BLaER1 (cell line): ENCODE data around the gene RBMS2.

Experiments used
- H3K27ac ChIP-seq: shearing (Covaris generic); formaldehyde crosslinking; 2 replicates; pipeline ENCODE4 v1.8.1; 2022
- H3K27me3 ChIP-seq: shearing (Covaris generic); formaldehyde crosslinking; 2 replicates; pipeline ENCODE4 v1.8.1; 2022
- H3K36me3 ChIP-seq: shearing (Covaris generic); formaldehyde crosslinking; 2 replicates; pipeline ENCODE4 v1.8.1; 2022
- H3K4me1 ChIP-seq: shearing (Covaris generic); formaldehyde crosslinking; 2 replicates; pipeline ENCODE4 v1.8.1; 2022
- H3K4me2 ChIP-seq: shearing (Covaris generic); formaldehyde crosslinking; 2 replicates; pipeline ENCODE4 v1.8.1; 2022
- H3K4me3 ChIP-seq: shearing (Covaris generic); formaldehyde crosslinking; 2 replicates; pipeline ENCODE4 v1.8.1; 2022
- H3K9ac ChIP-seq: shearing (Covaris generic); formaldehyde crosslinking; 2 replicates; pipeline ENCODE4 v1.8.1; 2022
- H3K9me3 ChIP-seq: shearing (Covaris generic); formaldehyde crosslinking; 2 replicates; pipeline ENCODE4 v1.8.1; 2022
- H4K20me1 ChIP-seq: shearing (Covaris generic); formaldehyde crosslinking; 2 replicates; pipeline ENCODE4 v1.8.1; 2022
- Cebpa-rat ChIP-seq: shearing (Covaris generic); IDR thresholded peaks from 2 replicates; pipeline ENCODE4 v1.8.1; 2022

Gene RBMS2

DNA sequence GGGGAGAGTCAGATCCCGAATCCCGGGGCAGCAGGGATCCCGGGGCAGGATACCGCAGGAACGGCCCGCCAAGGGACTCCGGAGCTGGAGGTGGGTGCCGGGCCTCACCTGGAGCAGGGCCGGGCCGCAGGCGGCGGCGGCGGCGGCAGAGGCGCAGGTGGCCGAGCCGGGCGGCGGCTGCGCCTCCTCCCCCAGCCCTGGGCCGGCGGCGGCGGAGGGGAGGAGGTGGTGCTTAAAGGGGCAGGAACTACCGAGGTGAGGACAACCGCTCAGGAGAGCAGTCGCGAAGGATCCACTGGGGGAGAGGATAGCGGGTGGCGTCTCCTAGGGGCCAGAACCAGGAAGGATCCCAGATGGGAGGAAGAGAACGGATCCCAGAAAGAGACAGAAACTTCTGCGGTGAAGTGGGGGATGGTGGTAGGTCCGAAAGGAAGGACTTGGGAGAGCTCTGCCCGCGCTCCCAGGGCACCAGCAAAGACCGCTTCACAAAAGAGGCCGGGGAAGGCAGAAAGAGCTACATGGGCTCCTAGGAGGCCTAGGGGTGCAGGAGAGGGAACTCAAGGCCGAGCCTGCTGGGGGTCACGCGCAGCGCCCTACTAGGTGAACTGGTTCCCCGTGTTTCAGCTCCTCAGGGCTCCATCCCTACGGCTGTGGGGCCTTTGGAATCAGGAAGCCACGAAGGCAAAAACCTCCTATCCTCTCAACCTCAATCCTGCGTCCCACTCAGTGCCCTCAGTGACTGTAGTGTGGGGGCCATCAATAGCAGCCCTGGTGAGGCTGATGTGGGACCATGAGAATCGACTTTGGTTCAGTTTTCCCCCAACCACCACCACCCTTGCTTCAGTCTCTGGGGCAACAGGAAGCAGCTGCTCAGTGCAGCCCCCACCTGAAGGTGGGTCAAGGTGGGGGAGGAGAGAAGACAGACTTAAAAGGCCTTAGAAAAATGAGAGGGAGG is 113.5 kb downstream of the RBMS2 start:
- Histone ChIP-seq H3K4me2 (peak overlapping the region; percentile 95), H3K36me3 (peaks cover 30% of the 10 kb centered on the region), H3K27me3 (no peaks in the 10 kb centered on the region), H3K4me1 (peaks cover 66% of the 10 kb centered on the region), H3K9ac (peak overlapping the region; percentile 87), H3K27ac (peak overlapping the region; percentile 88), H3K9me3 (no peaks in the 10 kb centered on the region), H3K4me3 (peak overlapping the region; percentile 87), H4K20me1 (peaks cover 68% of the 10 kb centered on the region)
- no peak for TF ChIP-seq Cebpa-rat

DNA sequence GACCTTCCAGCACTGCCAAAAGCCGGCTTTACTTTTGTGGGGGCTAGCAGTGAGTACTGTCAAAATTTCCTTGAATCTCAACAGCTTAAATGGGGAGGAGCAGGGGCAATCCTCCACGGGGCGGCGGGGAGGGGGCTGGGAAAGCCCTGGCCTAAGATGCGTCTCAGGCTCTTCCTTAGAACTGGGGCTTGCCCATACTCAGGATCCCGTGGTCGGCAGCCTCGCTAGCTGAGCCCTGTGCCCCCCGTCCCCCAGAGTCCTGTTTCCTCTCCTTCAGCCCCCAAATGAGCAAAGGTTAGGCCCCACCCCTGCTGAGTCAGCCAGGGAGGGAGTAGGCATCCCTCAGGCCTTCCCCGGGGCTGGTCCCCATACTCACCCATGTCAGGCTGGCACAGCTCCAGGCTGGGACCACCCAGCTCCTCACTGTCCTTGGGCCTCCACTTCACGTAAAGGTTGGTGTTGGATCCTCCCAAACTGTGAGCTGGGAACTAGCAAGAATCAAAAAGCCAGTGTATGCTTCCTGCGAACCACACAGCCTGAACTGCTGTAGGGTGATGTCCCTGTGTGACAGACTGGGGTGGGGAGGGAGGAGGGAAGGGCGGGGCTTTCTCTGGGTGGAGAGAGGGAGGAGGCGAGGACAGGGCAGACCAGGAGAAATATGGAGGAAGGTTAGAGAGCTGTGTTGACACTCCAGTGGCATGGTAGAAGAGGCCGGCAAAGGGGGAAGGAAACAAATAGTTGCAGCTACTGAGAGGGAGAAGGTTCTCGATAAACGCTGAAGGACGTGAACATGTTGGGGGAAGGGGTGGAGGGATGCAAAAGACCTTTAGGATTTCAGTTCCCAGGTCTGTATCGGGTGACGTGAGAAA is 114.4 kb downstream of the RBMS2 start:
- peaks cover 57% of the 10 kb centered on the region for H3K4me1 ChIP-seq
- H3K27me3 ChIP-seq: no peaks in the 10 kb centered on the region
- H4K20me1 ChIP-seq: peaks cover 69% of the 10 kb centered on the region
- H3K9ac ChIP-seq: peak overlapping the region; percentile 87
- peak overlapping the region; percentile 88 for H3K27ac ChIP-seq
- H3K4me3 ChIP-seq: peak overlapping the region; percentile 87
- H3K36me3 ChIP-seq: peaks cover 39% of the 10 kb centered on the region
- no peaks in the 10 kb centered on the region for H3K9me3 ChIP-seq
- TF ChIP-seq Cebpa-rat: no peak
- H3K4me2 ChIP-seq: peak overlapping the region; percentile 95

DNA sequence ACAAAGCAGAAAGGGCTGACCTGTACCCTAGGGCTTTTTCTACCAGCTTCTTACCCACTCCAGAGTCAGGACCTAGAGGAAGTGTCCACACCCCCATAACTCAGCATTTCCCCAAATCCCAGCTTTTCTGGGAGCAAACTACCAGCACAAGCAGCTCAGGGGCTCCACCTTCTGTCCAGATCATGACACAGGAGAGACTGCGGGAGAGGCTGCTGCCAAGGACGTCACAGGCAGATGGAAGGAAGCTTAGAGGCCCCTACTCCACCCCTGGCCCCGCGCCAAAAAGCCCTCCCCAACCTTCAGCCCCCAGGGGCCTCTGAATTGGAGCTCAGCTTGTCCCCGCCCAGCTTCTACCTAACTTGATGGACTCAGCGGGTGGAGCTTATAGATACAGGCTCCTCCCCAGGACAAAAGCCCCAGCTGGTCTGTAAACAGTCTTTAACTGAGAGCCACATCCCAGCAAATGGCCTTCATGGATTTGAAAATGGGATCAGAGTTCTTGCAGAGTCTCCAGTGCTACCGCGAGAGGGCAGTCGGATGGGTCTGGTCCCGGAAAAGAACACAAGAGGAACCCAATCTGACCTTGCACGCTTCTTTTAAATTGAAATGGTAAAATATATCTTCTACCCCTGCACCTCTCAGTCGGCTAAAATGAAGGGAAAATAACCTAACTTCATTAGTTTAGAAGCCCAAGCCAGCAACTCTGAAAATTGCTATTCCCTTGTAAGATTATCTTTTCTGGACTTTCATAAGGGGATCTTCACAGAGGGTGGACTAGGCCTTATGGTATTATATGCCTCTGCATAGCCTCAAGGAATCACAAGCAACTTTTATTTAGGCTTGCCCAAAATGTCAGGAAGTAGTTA is 115.3 kb downstream of the RBMS2 start:
- Histone ChIP-seq H3K9ac (peak overlapping the region; percentile 87), H3K4me3 (peak overlapping the region; percentile 87), H4K20me1 (peaks cover 69% of the 10 kb centered on the region), H3K27me3 (no peaks in the 10 kb centered on the region), H3K9me3 (no peaks in the 10 kb centered on the region), H3K27ac (peak overlapping the region; percentile 88), H3K36me3 (peaks cover 48% of the 10 kb centered on the region), H3K4me2 (peak overlapping the region; percentile 95), H3K4me1 (peaks cover 49% of the 10 kb centered on the region)
- TF ChIP-seq Cebpa-rat: no peak

DNA sequence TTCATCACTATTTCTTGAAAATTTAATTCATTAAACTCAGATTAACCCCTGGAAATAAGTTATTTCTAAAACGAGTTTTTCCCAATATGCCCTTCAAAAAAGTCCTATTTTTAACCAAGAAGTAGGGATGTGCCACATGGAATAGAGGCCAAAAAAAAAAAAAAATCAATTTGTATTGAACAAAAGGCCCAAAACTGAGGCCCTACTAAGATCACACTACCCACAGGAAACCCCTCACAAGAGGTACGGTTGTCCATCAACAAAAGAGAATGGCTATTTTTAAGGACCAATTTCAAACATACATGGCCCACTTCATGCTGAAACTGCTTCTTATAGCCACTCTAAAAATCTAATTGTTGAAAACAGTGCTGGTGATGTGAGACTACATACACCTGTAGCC is 116.0 kb downstream of the RBMS2 start:
- H3K27ac ChIP-seq: no peak overlapping the region
- no peaks in the 10 kb centered on the region for H3K27me3 ChIP-seq
- H3K4me1 ChIP-seq: peaks cover 47% of the 10 kb centered on the region
- no peak overlapping the region for H3K9ac ChIP-seq
- no peak overlapping the region for H3K4me3 ChIP-seq
- H3K36me3 ChIP-seq: peaks cover 55% of the 10 kb centered on the region
- no peaks in the 10 kb centered on the region for H3K9me3 ChIP-seq
- peaks cover 69% of the 10 kb centered on the region for H4K20me1 ChIP-seq
- no peak for TF ChIP-seq Cebpa-rat
- H3K4me2 ChIP-seq: peak overlapping the region; percentile 95; the same call in 1 of the 2 replicates

DNA sequence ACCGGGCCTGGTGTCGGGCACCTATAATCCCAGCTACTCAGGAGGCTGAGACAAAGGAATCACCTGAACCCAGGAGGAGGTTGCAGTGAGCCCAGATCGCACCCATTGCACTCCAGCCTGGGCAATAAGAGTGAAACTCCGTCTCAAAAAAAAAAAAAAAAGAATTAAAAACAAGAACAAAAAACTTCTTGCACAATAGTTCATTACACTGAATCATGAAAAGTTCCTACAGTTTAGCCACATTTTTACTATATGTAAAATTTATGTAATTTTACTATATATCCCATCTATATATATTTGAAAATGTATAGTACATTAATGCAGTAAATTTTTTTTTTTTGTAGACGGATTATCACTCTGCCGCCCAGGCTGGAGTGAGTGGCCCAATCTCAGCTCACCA is 119.6 kb downstream of the RBMS2 start:
- no peak overlapping the region for H3K27ac ChIP-seq
- no peak overlapping the region for H3K4me2 ChIP-seq
- H3K4me3 ChIP-seq: no peak overlapping the region
- H3K36me3 ChIP-seq: peaks cover 78% of the 10 kb centered on the region
- no peaks in the 10 kb centered on the region for H3K9me3 ChIP-seq
- H3K9ac ChIP-seq: no peak overlapping the region
- peaks cover 85% of the 10 kb centered on the region for H4K20me1 ChIP-seq
- no peaks in the 10 kb centered on the region for H3K27me3 ChIP-seq
- peaks cover 38% of the 10 kb centered on the region for H3K4me1 ChIP-seq
- no peak for TF ChIP-seq Cebpa-rat

DNA sequence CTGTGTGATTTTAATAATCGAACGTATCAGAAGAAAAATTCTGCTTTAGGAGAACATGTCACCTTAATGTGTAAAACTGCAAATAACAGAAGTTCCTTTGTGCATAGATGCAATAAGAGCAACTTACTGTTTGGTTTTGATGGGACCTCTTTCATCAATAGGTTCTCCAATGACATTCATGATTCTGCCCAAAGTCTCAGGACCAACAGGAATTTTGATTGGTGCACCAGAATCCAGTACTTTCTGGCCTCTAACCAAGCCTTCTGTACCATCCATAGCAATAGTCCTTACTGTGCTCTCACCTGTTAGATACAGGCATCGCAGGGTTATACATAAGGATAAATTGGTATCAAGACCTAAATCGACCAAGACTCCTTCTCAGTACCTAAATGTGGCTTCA is 123.0 kb downstream of the RBMS2 start:
- H4K20me1 ChIP-seq: peaks cover 60% of the 10 kb centered on the region
- H3K9ac ChIP-seq: peak overlapping the region; percentile 98
- no peaks in the 10 kb centered on the region for H3K9me3 ChIP-seq
- H3K4me2 ChIP-seq: peak overlapping the region; percentile 98
- H3K4me1 ChIP-seq: peaks cover 29% of the 10 kb centered on the region
- no peaks in the 10 kb centered on the region for H3K27me3 ChIP-seq
- peak overlapping the region; percentile 96 for H3K27ac ChIP-seq
- peaks cover 56% of the 10 kb centered on the region for H3K36me3 ChIP-seq
- TF ChIP-seq Cebpa-rat: no peak
- H3K4me3 ChIP-seq: peak overlapping the region; percentile 88

DNA sequence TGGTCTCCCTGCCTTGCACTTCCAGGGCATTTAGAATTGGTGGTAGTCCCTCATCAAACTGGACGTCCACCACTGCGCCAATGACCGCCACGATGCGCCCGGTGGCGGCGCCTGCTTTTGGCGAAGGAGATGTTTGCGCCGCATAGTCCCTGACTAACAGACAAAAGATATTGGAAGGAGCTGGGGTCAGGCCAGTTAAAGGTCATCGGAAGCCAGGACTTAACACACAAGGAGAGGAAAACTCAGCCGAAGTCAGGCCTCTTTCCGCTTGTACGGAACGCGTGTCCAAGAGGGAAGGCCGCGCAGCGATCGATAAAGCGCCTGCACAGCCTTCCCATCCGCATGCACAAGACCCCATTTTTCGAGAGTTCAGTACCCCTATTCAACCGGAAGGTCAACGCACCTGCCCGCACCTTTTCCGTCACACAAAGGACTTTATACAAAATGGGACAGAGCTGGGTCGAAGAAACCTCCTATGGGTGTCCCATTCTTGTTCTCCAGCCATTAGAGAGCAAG is 123.6 kb downstream of the RBMS2 start:
- Histone ChIP-seq H3K4me3 (peak overlapping the region; percentile 88), H3K27me3 (no peaks in the 10 kb centered on the region), H3K4me1 (peaks cover 29% of the 10 kb centered on the region), H3K9me3 (no peaks in the 10 kb centered on the region), H3K36me3 (peaks cover 53% of the 10 kb centered on the region), H4K20me1 (peaks cover 54% of the 10 kb centered on the region), H3K9ac (peak overlapping the region; percentile 98), H3K27ac (peak overlapping the region; percentile 96), H3K4me2 (peak overlapping the region; percentile 98)
- TF ChIP-seq Cebpa-rat: no peak
